GM23338 (cell line): ENCODE data around the gene ZNF592. TPM values are rescaled to one million over a fixed set of nuclear protein-coding genes. Genes with fewer than 3 reads are reported as not detected.

ENCODE experiments used
- ATAC-seq: fragments of 200-7000 bp; cut with Tn5 transposase; 3 replicates; pipeline ENCODE4 v1.9.1; 2020
- DNase-seq: peaks from one replicate; pipeline ENCODE4 v3.0.0-alpha.2; 2015; ENCODE audit warnings: low spot score
- H2AFZ ChIP-seq: fragments of 200-600 bp; sonication (generic); 2 replicates; pipeline ENCODE4 v1.8.0; 2016; ENCODE audit warnings: antibody characterized with exemption, mild to moderate bottlenecking, moderate library complexity
- H3F3A ChIP-seq: fragments of 200-600 bp; sonication (generic); replicated peaks from 2 replicates; pipeline ENCODE4 v1.8.0; 2017; ENCODE audit warnings: antibody characterized with exemption, mixed run types, low read depth
- H3K27ac ChIP-seq: fragments of 200-600 bp; sonication (generic); 2 replicates; pipeline ENCODE4 v1.6.1; 2016; ENCODE audit warnings: low read depth
- H3K27me3 ChIP-seq: fragments of 200-600 bp; sonication (generic); 2 replicates; pipeline ENCODE4 v1.8.0; 2016; ENCODE audit warnings: mild to moderate bottlenecking, mixed run types, moderate library complexity; ENCODE audit not compliant: insufficient read depth
- H3K36me3 ChIP-seq: fragments of 200-600 bp; sonication (generic); 2 replicates; pipeline ENCODE4 v1.8.0; 2016; ENCODE audit warnings: mild to moderate bottlenecking; ENCODE audit not compliant: insufficient read depth
- H3K4me1 ChIP-seq: fragments of 200-600 bp; sonication (generic); 2 replicates; pipeline ENCODE4 v1.8.0; 2016; ENCODE audit warnings: mild to moderate bottlenecking, moderate library complexity; ENCODE audit not compliant: insufficient read depth
- H3K4me2 ChIP-seq: fragments of 200-600 bp; sonication (generic); 2 replicates; pipeline ENCODE4 v1.7.1; 2017; ENCODE audit warnings: mixed run types
- H3K4me3 ChIP-seq: fragments of 200-600 bp; sonication (generic); 2 replicates; pipeline ENCODE4 v1.6.1; 2016; ENCODE audit warnings: mixed run types
- H3K79me2 ChIP-seq: fragments of 200-600 bp; sonication (generic); replicated peaks from 2 replicates; pipeline ENCODE4 v1.8.0; 2017; ENCODE audit warnings: mild to moderate bottlenecking; ENCODE audit not compliant: insufficient read depth
- H3K9me2 ChIP-seq: fragments of 200-600 bp; sonication (generic); 2 replicates; pipeline ENCODE4 v1.8.0; 2017; ENCODE audit not compliant: insufficient read depth
- H4K20me1 ChIP-seq: fragments of 200-600 bp; sonication (generic); replicated peaks from 2 replicates; pipeline ENCODE4 v1.8.0; 2017; ENCODE audit warnings: mild to moderate bottlenecking; ENCODE audit not compliant: insufficient read depth
- H3K27ac Mint-ChIP-seq: 2 replicates; pipeline ENCODE4 v1.8.0; 2020; ENCODE audit warnings: inconsistent platforms, mild to moderate bottlenecking, moderate library complexity, mixed read lengths
- H3K27me3 Mint-ChIP-seq: 3 replicates; pipeline ENCODE4 v1.8.0; 2022; ENCODE audit warnings: low read depth, mild to moderate bottlenecking, moderate library complexity, mixed read lengths, inconsistent platforms; ENCODE audit not compliant: insufficient read depth, poor library complexity
- H3K36me3 Mint-ChIP-seq: 3 replicates; pipeline ENCODE4 v1.8.0; 2021; ENCODE audit warnings: low read depth, mild to moderate bottlenecking, inconsistent platforms, moderate library complexity, mixed read lengths
- H3K4me1 Mint-ChIP-seq: 3 replicates; pipeline ENCODE4 v1.8.0; 2020; ENCODE audit warnings: mild to moderate bottlenecking, inconsistent platforms, mixed read lengths
- H3K4me3 Mint-ChIP-seq: 3 replicates; pipeline ENCODE4 v1.8.0; 2021; ENCODE audit warnings: moderate library complexity, mild to moderate bottlenecking, inconsistent platforms, mixed read lengths
- H3K9me3 Mint-ChIP-seq: 3 replicates; pipeline ENCODE4 v1.8.0; 2020; ENCODE audit warnings: moderate library complexity, mild to moderate bottlenecking, inconsistent platforms, mixed read lengths
- CREB1 ChIP-seq: fragments of 250-450 bp; sonication (Bioruptor Pico); IDR thresholded peaks from 2 replicates; pipeline ENCODE4 v1.5.0; 2020; ENCODE audit warnings: low read depth, mild to moderate bottlenecking, moderate library complexity
- EZH2 ChIP-seq: fragments of 200-600 bp; sonication (generic); IDR thresholded peaks from one replicate; pipeline ENCODE4 v1.8.0; 2017; ENCODE audit warnings: antibody characterized with exemption, mild to moderate bottlenecking, low read depth; ENCODE audit not compliant: unreplicated experiment
- EZH2phosphoT487 ChIP-seq: fragments of 200-600 bp; sonication (generic); IDR thresholded peaks from one replicate; pipeline ENCODE4 v1.8.1; 2018; ENCODE audit warnings: antibody characterized with exemption; ENCODE audit not compliant: unreplicated experiment
- NANOG ChIP-seq: IDR thresholded peaks from 2 replicates; pipeline ENCODE4 v1.6.1; 2016; ENCODE audit warnings: antibody characterized with exemption, borderline replicate concordance
- POLR2AphosphoS5 ChIP-seq: IDR thresholded peaks from 2 replicates; pipeline ENCODE4 v1.6.1; 2016; ENCODE audit warnings: antibody characterized with exemption, low read depth
- ZNF114 ChIP-seq: fragments of 250-450 bp; sonication (Bioruptor Pico); IDR thresholded peaks from 2 replicates; pipeline ENCODE4 v1.5.0; 2020; ENCODE audit warnings: mild to moderate bottlenecking, moderate library complexity
- ZNF331 ChIP-seq: fragments of 250-450 bp; sonication (Bioruptor Pico); IDR thresholded peaks from 2 replicates; pipeline ENCODE4 v1.5.0; 2020; ENCODE audit warnings: low read depth, mild to moderate bottlenecking, moderate library complexity
- polyA plus RNA-seq: library from polyadenylated mRNA; unstranded; fragments of >200 nt; fragmentation: Nextera tagmentation; extraction: Ambion mirVana; gene quantifications from 2 replicates; pipeline ENCODE4 v1.2.1, GENCODE V29; 2016
- total RNA-seq: library from RNA; depleted of rRNA; stranded (reverse); fragments of >200 nt; shearing (Covaris generic); gene quantifications from 2 replicates; pipeline ENCODE4 v1.2.3, GENCODE V29; 2014
- TF ChIP-seq, protein P1 (sequence below): IDR thresholded peaks from 2 replicates; pipeline ENCODE4 v1.6.1; 2016; ENCODE audit warnings: antibody characterized with exemption
- TF ChIP-seq, protein P2 (sequence below): IDR thresholded peaks from one replicate; pipeline ENCODE4 v1.6.1; 2018; ENCODE audit warnings: antibody characterized with exemption; ENCODE audit not compliant: unreplicated experiment
- TF ChIP-seq, protein P3 (sequence below), 2 experiments: fragments of 200-600 bp in 1 of 2; sonication (generic) in 1 of 2; conservative IDR thresholded peaks; 2 replicates each; pipeline versions ENCODE4 v1.5.1 to v1.6.1; 2016 to 2017; ENCODE audit warnings: antibody characterized with exemption in 2 of 2, low read depth in 2 of 2, mild to moderate bottlenecking in 2 of 2, moderate library complexity in 1 of 2
- TF ChIP-seq, protein P4 (sequence below): fragments of 250-450 bp; sonication (Bioruptor Pico); IDR thresholded peaks from 2 replicates; pipeline ENCODE4 v1.5.0; 2020; ENCODE audit warnings: mild to moderate bottlenecking, moderate library complexity

Gene ZNF592
- total and polyA plus RNA-seq, 2 experiments from 2014 or later, result 4.4 to 21.4 TPM

DNA sequence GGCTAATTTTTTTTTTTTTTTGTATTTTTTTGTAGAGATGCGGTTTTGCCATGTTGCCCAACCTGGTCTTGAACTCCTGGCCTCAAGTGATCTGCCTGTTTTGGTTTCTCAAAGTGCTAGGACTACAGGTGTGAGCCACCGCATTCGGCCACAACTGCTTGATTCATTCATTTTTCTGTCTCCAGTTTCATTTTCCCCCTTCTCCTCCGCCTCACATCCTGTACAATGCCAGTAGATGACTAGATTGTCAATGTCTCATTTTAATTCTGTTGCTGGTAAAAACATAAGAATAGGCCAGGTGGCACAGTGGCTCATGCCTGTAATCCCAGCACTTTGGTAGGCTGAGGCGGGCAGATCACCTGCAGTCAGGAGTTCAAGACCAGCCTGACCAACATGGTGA is 12.0 kb upstream of the ZNF592 start (continued):
- TF ChIP-seq, protein P1, sequence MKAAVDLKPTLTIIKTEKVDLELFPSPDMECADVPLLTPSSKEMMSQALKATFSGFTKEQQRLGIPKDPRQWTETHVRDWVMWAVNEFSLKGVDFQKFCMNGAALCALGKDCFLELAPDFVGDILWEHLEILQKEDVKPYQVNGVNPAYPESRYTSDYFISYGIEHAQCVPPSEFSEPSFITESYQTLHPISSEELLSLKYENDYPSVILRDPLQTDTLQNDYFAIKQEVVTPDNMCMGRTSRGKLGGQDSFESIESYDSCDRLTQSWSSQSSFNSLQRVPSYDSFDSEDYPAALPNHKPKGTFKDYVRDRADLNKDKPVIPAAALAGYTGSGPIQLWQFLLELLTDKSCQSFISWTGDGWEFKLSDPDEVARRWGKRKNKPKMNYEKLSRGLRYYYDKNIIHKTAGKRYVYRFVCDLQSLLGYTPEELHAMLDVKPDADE, result no peak
- no peak for TF ChIP-seq POLR2AphosphoS5
- no peak for TF ChIP-seq NANOG
- no peak for TF ChIP-seq CREB1 (CRISPR knock-in tag)
- no peak for TF ChIP-seq EZH2
- TF ChIP-seq, protein P2, sequence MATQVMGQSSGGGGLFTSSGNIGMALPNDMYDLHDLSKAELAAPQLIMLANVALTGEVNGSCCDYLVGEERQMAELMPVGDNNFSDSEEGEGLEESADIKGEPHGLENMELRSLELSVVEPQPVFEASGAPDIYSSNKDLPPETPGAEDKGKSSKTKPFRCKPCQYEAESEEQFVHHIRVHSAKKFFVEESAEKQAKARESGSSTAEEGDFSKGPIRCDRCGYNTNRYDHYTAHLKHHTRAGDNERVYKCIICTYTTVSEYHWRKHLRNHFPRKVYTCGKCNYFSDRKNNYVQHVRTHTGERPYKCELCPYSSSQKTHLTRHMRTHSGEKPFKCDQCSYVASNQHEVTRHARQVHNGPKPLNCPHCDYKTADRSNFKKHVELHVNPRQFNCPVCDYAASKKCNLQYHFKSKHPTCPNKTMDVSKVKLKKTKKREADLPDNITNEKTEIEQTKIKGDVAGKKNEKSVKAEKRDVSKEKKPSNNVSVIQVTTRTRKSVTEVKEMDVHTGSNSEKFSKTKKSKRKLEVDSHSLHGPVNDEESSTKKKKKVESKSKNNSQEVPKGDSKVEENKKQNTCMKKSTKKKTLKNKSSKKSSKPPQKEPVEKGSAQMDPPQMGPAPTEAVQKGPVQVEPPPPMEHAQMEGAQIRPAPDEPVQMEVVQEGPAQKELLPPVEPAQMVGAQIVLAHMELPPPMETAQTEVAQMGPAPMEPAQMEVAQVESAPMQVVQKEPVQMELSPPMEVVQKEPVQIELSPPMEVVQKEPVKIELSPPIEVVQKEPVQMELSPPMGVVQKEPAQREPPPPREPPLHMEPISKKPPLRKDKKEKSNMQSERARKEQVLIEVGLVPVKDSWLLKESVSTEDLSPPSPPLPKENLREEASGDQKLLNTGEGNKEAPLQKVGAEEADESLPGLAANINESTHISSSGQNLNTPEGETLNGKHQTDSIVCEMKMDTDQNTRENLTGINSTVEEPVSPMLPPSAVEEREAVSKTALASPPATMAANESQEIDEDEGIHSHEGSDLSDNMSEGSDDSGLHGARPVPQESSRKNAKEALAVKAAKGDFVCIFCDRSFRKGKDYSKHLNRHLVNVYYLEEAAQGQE, result no peak
- TF ChIP-seq EZH2phosphoT487, result no peak
- TF ChIP-seq, protein P3, sequence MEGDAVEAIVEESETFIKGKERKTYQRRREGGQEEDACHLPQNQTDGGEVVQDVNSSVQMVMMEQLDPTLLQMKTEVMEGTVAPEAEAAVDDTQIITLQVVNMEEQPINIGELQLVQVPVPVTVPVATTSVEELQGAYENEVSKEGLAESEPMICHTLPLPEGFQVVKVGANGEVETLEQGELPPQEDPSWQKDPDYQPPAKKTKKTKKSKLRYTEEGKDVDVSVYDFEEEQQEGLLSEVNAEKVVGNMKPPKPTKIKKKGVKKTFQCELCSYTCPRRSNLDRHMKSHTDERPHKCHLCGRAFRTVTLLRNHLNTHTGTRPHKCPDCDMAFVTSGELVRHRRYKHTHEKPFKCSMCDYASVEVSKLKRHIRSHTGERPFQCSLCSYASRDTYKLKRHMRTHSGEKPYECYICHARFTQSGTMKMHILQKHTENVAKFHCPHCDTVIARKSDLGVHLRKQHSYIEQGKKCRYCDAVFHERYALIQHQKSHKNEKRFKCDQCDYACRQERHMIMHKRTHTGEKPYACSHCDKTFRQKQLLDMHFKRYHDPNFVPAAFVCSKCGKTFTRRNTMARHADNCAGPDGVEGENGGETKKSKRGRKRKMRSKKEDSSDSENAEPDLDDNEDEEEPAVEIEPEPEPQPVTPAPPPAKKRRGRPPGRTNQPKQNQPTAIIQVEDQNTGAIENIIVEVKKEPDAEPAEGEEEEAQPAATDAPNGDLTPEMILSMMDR (conservative IDR thresholded peaks at IDR 0.05; ENCODE audit: low read depth in 2 of 2), result no peak
- TF ChIP-seq ZNF114 (CRISPR knock-in tag), result no peak
- TF ChIP-seq ZNF331, result no peak

DNA sequence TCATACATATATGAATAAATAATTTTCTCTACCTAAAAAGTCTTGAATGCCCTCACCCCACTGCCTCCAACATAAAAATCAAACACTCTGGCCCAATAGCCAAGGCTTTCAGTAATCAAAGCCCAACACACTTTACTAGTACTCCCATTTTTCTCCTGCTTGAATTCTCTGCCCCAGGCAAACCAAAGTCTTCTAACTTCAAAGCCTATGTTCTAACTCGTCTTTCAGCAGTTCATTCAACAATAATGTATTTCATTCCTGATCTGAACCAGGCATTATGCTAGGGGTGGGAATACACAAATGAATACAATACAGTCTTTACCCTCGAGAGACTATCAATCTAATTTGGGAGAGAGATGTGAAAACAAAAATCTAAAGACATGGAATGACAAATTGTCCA is 11.4 kb upstream of the ZNF592 start:
- no peaks in the 10 kb centered on the region for H3K27me3 ChIP-seq
- ATAC-seq (no peak), DNase-seq (no peak)
- H4K20me1 ChIP-seq, result no peaks in the 10 kb centered on the region
- H3F3A ChIP-seq, result 0 out of 2 replicates have a peak, but pooled peaks cover 2% of the 10 kb centered on the region
- no peak for TF ChIP-seq ZNF331
- TF ChIP-seq, protein P1, result no peak
- TF ChIP-seq, protein P4, sequence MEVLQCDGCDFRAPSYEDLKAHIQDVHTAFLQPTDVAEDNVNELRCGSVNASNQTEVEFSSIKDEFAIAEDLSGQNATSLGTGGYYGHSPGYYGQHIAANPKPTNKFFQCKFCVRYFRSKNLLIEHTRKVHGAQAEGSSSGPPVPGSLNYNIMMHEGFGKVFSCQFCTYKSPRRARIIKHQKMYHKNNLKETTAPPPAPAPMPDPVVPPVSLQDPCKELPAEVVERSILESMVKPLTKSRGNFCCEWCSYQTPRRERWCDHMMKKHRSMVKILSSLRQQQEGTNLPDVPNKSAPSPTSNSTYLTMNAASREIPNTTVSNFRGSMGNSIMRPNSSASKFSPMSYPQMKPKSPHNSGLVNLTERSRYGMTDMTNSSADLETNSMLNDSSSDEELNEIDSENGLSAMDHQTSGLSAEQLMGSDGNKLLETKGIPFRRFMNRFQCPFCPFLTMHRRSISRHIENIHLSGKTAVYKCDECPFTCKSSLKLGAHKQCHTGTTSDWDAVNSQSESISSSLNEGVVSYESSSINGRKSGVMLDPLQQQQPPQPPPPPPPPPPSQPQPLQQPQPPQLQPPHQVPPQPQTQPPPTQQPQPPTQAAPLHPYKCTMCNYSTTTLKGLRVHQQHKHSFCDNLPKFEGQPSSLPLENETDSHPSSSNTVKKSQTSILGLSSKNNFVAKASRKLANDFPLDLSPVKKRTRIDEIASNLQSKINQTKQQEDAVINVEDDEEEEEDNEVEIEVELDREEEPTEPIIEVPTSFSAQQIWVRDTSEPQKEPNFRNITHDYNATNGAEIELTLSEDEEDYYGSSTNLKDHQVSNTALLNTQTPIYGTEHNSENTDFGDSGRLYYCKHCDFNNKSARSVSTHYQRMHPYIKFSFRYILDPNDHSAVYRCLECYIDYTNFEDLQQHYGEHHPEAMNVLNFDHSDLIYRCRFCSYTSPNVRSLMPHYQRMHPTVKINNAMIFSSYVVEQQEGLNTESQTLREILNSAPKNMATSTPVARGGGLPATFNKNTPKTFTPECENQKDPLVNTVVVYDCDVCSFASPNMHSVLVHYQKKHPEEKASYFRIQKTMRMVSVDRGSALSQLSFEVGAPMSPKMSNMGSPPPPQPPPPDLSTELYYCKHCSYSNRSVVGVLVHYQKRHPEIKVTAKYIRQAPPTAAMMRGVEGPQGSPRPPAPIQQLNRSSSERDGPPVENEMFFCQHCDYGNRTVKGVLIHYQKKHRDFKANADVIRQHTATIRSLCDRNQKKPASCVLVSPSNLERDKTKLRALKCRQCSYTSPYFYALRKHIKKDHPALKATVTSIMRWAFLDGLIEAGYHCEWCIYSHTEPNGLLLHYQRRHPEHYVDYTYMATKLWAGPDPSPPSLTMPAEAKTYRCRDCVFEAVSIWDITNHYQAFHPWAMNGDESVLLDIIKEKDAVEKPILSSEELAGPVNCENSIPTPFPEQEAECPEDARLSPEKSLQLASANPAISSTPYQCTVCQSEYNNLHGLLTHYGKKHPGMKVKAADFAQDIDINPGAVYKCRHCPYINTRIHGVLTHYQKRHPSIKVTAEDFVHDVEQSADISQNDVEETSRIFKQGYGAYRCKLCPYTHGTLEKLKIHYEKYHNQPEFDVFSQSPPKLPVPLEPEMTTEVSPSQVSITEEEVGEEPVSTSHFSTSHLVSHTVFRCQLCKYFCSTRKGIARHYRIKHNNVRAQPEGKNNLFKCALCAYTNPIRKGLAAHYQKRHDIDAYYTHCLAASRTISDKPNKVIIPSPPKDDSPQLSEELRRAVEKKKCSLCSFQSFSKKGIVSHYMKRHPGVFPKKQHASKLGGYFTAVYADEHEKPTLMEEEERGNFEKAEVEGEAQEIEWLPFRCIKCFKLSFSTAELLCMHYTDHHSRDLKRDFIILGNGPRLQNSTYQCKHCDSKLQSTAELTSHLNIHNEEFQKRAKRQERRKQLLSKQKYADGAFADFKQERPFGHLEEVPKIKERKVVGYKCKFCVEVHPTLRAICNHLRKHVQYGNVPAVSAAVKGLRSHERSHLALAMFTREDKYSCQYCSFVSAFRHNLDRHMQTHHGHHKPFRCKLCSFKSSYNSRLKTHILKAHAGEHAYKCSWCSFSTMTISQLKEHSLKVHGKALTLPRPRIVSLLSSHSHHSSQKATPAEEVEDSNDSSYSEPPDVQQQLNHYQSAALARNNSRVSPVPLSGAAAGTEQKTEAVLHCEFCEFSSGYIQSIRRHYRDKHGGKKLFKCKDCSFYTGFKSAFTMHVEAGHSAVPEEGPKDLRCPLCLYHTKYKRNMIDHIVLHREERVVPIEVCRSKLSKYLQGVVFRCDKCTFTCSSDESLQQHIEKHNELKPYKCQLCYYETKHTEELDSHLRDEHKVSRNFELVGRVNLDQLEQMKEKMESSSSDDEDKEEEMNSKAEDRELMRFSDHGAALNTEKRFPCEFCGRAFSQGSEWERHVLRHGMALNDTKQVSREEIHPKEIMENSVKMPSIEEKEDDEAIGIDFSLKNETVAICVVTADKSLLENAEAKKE, result no peak
- no peak for TF ChIP-seq POLR2AphosphoS5
- no peak for TF ChIP-seq ZNF114 (CRISPR knock-in tag)
- TF ChIP-seq EZH2phosphoT487, result no peak
- no peak for TF ChIP-seq EZH2
- peaks cover 5% of the 10 kb centered on the region for H3K27me3 Mint-ChIP-seq
- no peak overlapping the region for H3K27ac Mint-ChIP-seq
- H2AFZ ChIP-seq, result no peak overlapping the region
- peaks cover 30% of the 10 kb centered on the region for H3K4me1 Mint-ChIP-seq
- H3K9me3 Mint-ChIP-seq, result no peaks in the 10 kb centered on the region; the same call in 2 of the 3 replicates
- peaks cover 16% of the 10 kb centered on the region for H3K4me1 ChIP-seq
- H3K4me2 ChIP-seq, result no peak overlapping the region
- H3K79me2 ChIP-seq, result no peaks in the 10 kb centered on the region
- no peak overlapping the region for H3K27ac ChIP-seq
- no peak overlapping the region for H3K4me3 ChIP-seq
- H3K36me3 ChIP-seq, result no peaks in the 10 kb centered on the region
- no peaks in the 10 kb centered on the region; the same call in 2 of the 3 replicates for H3K36me3 Mint-ChIP-seq
- H3K4me3 Mint-ChIP-seq, result no peak overlapping the region
- H3K9me2 ChIP-seq, result no peaks in the 10 kb centered on the region
